Thyroid gland (tissue), 4 donors: ENCODE data around the gene POLR2C. TPM values are rescaled to one million over a fixed set of nuclear protein-coding genes. Genes with fewer than 3 reads are reported as not detected.

Source experiments
- DNase-seq, 2 donors: peaks; one replicate each; pipeline ENCODE4 v3.0.0-alpha.2; 2019
- H3K27ac ChIP-seq, 3 donors: fragments of 200-600 bp; sonication (generic); 1 replicate in 2 of 3; 2 replicates in 1 of 3; pipeline ENCODE4 v1.5.1; 2016 to 2019; ENCODE audit warnings: mild to moderate bottlenecking in 1 of 3, moderate library complexity in 1 of 3
- H3K27me3 ChIP-seq: fragments of 200-600 bp; sonication (generic); one replicate; pipeline ENCODE4 v1.5.1; 2019
- H3K36me3 ChIP-seq, 2 donors: fragments of 200-600 bp; sonication (generic); one replicate each; pipeline ENCODE4 v1.5.1; 2016 to 2019
- H3K4me1 ChIP-seq, 2 donors: fragments of 200-600 bp; sonication (generic); one replicate each; pipeline ENCODE4 v1.5.1; 2017 to 2019
- H3K4me3 ChIP-seq, 3 donors: fragments of 200-600 bp; sonication (generic); replicated peaks in 1 of 3; 1 replicate in 2 of 3; 2 replicates in 1 of 3; pipeline ENCODE4 v1.5.1; 2016; ENCODE audit warnings: mild to moderate bottlenecking in 1 of 3
- H3K9me3 ChIP-seq: fragments of 200-600 bp; sonication (generic); one replicate; pipeline ENCODE4 v1.5.1; 2017
- CTCF ChIP-seq, 6 experiments: fragments of 200-600 bp in 3 of 6; fragments of 450-650 bp in 3 of 6; sonication (generic) in 3 of 6; IDR thresholded peaks; one replicate each; pipeline ENCODE4 v1.5.1; 2016 to 2019; ENCODE audit warnings: antibody characterized with exemption in 6 of 6, mild to moderate bottlenecking in 2 of 6, inconsistent platforms in 1 of 6, moderate library complexity in 1 of 6
- POLR2A ChIP-seq, 2 donors: fragments of 450-650 bp; IDR thresholded peaks; one replicate each; pipeline ENCODE4 v1.6.1; 2017; ENCODE audit warnings: antibody characterized with exemption in 2 of 2, mild to moderate bottlenecking in 2 of 2, moderate library complexity in 1 of 2
- WGBS, 2 donors: methylation state at CpG; one replicate each; pipeline ENCODE4 v1.1.5; 2017; 5-methylcytosine and 5-hydroxymethylcytosine counted together
- intact Hi-C: fragments of 100-400 bp; cut with DNase I; formaldehyde crosslinking; loops from one replicate; pipeline ENCODE4 v1.15.1; 2023
- total RNA-seq, 4 donors: library from RNA; depleted of rRNA; stranded (reverse); fragments of >200 nt; gene quantifications; one replicate each; pipeline ENCODE4 v1.2.3, GENCODE V29; 2016

POLR2C gene
- total RNA-seq, 4 donors from 2014 or later: 126 to 212 (median 174) TPM

GRCh38 chr16:57422026-57422944 is 40.2 kb upstream of the POLR2C start:
- peaks cover 3 to 33% of the 10 kb centered on the region in 2 donors for H3K4me1 ChIP-seq
- no peak overlapping the region for H3K27ac ChIP-seq
- H3K36me3 ChIP-seq: peaks cover 0 to 1% of the 10 kb centered on the region in 2 donors
- no peak for TF ChIP-seq POLR2A (IDR thresholded peaks at IDR 0.05)
- peak in 5 of 6 experiments; percentile 27 to 53 (median 45) for TF ChIP-seq CTCF (IDR thresholded peaks at IDR 0.05)
- no peak overlapping the region for H3K4me3 ChIP-seq
- WGBS, 2 donors: 40 to 47% methylated on average over 10 of the region's 10 CpGs
- DNase-seq: peak; percentile 38 to 47
- no peaks in the 10 kb centered on the region for H3K27me3 ChIP-seq
- H3K9me3 ChIP-seq: no peaks in the 10 kb centered on the region
- intact Hi-C loops: no loop called here

- DNase-seq: no peak
- no peak overlapping the region for H3K4me3 ChIP-seq
- no peak overlapping the region for H3K27ac ChIP-seq
- H3K4me1 ChIP-seq: peaks cover 3 to 28% of the 10 kb centered on the region in 2 donors
- TF ChIP-seq POLR2A (IDR thresholded peaks at IDR 0.05) (no peak), CTCF (IDR thresholded peaks at IDR 0.05) (no peak)
- intact Hi-C loops: no loop called here
- H3K27me3 ChIP-seq: no peaks in the 10 kb centered on the region
- WGBS, 2 donors: 83 to 84% methylated on average over 2 of the region's 2 CpGs
- no peaks in the 10 kb centered on the region for H3K9me3 ChIP-seq
- peaks cover 0 to 8% of the 10 kb centered on the region in 2 donors for H3K36me3 ChIP-seq
These were observed 39.3 kb upstream of the POLR2C start for GRCh38 chr16:57423152-57423551.

- no peak overlapping the region for H3K27ac ChIP-seq
- intact Hi-C loops: no loop called here
- H3K9me3 ChIP-seq: no peaks in the 10 kb centered on the region
- WGBS, 2 donors: 21 to 59% methylated on average over 3 of the region's 3 CpGs
- peaks cover 0 to 22% of the 10 kb centered on the region in 2 donors for H3K4me1 ChIP-seq
- no peak overlapping the region for H3K4me3 ChIP-seq
- peaks cover 0 to 19% of the 10 kb centered on the region in 2 donors for H3K36me3 ChIP-seq
- DNase-seq: peak in 1 of 2 donors; percentile 40
- no peak for TF ChIP-seq CTCF (IDR thresholded peaks at IDR 0.05)
- no peak for TF ChIP-seq POLR2A (IDR thresholded peaks at IDR 0.05)
- H3K27me3 ChIP-seq: no peaks in the 10 kb centered on the region
These were observed 37.9 kb upstream of the POLR2C start for GRCh38 chr16:57424583-57424982.

- no peak overlapping the region for H3K27ac ChIP-seq
- H3K4me1 ChIP-seq: peaks cover 0 to 22% of the 10 kb centered on the region in 2 donors
- WGBS, 2 donors: 83 to 91% methylated on average over 7 of the region's 7 CpGs
- TF ChIP-seq POLR2A (IDR thresholded peaks at IDR 0.05): no peak
- no peak for TF ChIP-seq CTCF (IDR thresholded peaks at IDR 0.05)
- no peaks in the 10 kb centered on the region for H3K27me3 ChIP-seq
- intact Hi-C loops: no loop called here
- no peak for DNase-seq
- peaks cover 17 to 36% of the 10 kb centered on the region in 2 donors for H3K36me3 ChIP-seq
- no peak overlapping the region for H3K4me3 ChIP-seq
- H3K9me3 ChIP-seq: no peaks in the 10 kb centered on the region
These were observed 36.1 kb upstream of the POLR2C start for GRCh38 chr16:57426356-57426755.

GRCh38 chr16:57427307-57427706 is 35.2 kb upstream of the POLR2C start:
- Histone ChIP-seq H3K9me3 (no peaks in the 10 kb centered on the region), H3K36me3 (peaks cover 23 to 45% of the 10 kb centered on the region in 2 donors), H3K4me3 (no peak overlapping the region), H3K27me3 (no peaks in the 10 kb centered on the region), H3K4me1 (peaks cover 0 to 16% of the 10 kb centered on the region in 2 donors), H3K27ac (no peak overlapping the region)
- 85 to 88% methylated on average over 8 of the region's 8 CpGs for WGBS, 2 donors
- DNase-seq: no peak
- no peak for TF ChIP-seq CTCF (IDR thresholded peaks at IDR 0.05)
- TF ChIP-seq POLR2A (IDR thresholded peaks at IDR 0.05): no peak
- intact Hi-C loops: no loop called here
